Testis (tissue), 2 donors: ENCODE results near the gene FURIN.

Experiments
- POLR2A ChIP-seq: fragments of 450-650 bp; IDR thresholded peaks from one replicate; pipeline ENCODE4 v1.6.1; 2017; ENCODE audit warnings: antibody characterized with exemption, mild to moderate bottlenecking, moderate library complexity
- TF ChIP-seq, protein P1 (sequence below), 3 experiments: fragments of 450-650 bp in 2 of 3; fragments of 200-600 bp in 1 of 3; sonication (generic) in 1 of 3; IDR thresholded peaks; one replicate each; pipeline ENCODE4 v1.5.1; 2016 to 2019; ENCODE audit warnings: antibody characterized with exemption in 3 of 3, mild to moderate bottlenecking in 2 of 3, moderate library complexity in 1 of 3

- TF ChIP-seq, protein P1, sequence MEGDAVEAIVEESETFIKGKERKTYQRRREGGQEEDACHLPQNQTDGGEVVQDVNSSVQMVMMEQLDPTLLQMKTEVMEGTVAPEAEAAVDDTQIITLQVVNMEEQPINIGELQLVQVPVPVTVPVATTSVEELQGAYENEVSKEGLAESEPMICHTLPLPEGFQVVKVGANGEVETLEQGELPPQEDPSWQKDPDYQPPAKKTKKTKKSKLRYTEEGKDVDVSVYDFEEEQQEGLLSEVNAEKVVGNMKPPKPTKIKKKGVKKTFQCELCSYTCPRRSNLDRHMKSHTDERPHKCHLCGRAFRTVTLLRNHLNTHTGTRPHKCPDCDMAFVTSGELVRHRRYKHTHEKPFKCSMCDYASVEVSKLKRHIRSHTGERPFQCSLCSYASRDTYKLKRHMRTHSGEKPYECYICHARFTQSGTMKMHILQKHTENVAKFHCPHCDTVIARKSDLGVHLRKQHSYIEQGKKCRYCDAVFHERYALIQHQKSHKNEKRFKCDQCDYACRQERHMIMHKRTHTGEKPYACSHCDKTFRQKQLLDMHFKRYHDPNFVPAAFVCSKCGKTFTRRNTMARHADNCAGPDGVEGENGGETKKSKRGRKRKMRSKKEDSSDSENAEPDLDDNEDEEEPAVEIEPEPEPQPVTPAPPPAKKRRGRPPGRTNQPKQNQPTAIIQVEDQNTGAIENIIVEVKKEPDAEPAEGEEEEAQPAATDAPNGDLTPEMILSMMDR (IDR thresholded peaks at IDR 0.05): no peak
- no peak for TF ChIP-seq POLR2A
Measured at GRCh38 chr15:90860942-90861675, 7.3 kb upstream of the FURIN start.
